Putamen (tissue), 1 donor: ENCODE data around the gene FAM163B.

Experiments used
- DNase-seq: peaks from one replicate; pipeline ENCODE4 v3.0.0-alpha.2; 2016; ENCODE audit warnings: low spot score

Gene FAM163B

DNA sequence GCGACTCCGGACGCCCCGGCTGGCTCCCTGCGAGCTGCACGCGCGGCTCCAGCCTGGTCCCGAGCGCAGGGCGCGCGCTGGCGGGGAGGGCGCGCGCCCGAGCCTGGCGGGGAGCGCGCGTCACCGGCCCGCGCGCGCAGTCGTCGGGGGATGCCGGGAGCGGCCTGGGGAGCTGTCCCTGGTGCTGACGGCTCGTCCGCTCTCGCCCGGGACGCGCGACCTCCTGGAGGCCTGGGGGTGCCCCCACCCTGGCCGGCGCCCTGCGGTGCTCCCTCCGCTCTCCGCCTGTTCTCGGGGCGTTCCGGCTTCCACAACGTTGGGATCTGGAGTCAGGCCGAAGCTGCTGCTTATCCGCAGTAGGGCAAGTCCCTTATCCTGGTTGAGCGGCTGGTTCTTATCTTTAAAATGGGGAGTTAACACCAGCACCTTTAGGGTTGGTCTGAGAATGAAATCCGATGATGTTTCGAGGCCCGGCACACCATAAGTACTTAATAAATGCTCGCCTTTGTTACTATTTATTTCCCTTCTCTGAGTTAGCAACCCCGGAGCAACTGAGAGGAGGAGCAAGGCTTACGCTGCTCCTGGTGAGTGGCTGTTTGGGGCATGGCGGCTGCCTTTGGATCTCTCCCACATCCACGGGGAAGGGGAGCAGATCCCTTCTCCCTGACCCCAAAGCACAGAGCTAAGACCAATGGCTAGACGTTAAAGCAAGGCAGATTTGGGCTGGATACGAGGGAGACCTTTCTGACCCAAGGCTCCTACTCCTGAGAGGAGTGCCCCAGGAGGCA, at the start of gene FAM163B:
Gene FAM163B, minus strand, starts transcription at position 79 of the 788 bp plus-strand sequence. CDS start 29,166 bp downstream, outside the sequence.
- DNase-seq: peak; percentile 30

DNA sequence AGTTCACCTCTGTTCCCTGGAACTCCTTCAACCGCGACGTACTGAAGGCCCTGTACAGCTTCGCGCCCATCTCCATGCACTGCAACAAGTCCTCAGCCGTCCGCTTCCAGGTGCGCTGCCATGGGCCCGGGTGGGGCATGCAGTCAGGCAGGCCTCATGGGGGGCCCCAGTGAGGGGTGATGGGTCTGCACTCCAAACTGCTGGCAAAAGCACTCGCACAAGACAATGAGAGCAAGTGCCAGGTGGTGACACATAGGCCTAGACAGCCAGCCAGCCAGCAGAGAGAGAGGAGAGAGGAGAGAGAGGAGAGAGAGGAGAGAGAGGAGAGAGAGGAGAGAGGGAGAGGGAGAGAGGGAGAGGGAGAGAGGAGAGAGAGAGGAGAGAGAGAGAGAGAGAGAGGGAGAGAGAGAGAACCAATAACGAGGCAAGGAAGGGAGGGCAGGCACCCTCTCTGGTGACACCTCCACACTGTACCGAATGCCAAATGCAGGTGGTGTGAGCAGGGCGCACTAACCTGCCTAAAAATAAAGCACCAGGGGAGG, 48.0 kb upstream of the FAM163B start:
- no peak for DNase-seq

DNA sequence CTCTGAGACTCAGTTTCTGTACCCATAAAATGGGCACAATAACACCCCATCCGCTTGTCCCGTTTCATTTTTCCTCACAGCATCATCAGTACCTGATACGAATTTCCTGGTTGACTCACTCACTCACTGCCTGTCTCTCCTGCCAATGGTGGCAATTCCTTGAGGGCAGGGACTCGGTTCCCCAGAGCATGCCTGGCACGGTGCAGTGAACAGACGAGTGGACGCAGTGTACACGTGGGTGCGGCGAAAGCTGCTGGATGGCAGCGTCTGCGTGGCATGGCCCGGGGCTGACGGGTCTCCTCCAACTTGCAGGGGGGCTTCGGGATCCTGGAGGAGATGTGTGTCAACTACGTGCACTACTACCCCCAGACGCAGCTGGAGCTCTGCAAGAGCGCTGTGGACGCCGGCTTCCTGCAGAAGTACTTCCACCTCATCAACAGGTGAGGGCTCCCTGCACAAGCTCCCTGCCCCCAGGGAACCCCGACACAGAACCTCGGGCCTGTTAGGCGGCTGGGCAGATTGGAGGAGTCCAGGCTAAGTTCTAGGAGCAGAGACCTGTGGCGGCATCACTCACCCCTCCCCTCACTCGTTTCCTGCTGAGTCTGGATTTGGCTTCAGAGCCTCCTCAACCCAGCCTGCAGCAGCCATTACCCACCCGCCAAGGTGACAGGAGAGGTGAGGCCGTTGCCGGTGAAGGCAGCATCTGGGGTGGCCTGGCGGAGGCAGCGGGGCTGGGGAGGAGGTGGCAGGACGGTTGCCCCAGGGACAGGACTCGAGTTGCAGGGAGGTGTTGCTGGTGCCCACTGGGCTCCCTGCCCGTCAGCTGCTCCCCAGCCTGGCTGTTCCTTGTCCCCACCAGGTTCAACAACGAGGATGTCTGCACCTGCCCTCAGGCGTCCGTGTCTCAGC, 47.3 kb upstream of the FAM163B start:
- no peak for DNase-seq

DNA sequence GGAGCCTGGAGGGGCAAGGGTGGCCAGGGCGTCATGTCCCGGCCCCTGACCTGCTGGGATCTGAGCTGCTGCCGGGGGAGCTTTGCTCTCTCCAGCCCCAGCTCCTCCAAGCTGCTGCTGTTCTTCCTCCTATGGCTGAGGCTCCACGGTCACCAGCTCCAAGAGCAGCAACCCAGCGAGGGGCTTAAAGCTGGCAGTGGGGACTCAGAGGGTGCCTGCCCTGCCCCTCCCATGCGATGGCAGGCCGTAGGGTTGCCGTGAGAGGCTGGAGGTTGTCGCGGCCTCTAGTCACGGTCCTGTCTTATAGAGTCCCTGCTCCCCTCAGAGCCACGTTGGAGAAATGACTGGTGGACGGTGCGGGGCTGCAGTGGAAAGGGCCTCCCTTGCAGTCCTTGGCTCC, 46.5 kb upstream of the FAM163B start:
- no peak for DNase-seq

DNA sequence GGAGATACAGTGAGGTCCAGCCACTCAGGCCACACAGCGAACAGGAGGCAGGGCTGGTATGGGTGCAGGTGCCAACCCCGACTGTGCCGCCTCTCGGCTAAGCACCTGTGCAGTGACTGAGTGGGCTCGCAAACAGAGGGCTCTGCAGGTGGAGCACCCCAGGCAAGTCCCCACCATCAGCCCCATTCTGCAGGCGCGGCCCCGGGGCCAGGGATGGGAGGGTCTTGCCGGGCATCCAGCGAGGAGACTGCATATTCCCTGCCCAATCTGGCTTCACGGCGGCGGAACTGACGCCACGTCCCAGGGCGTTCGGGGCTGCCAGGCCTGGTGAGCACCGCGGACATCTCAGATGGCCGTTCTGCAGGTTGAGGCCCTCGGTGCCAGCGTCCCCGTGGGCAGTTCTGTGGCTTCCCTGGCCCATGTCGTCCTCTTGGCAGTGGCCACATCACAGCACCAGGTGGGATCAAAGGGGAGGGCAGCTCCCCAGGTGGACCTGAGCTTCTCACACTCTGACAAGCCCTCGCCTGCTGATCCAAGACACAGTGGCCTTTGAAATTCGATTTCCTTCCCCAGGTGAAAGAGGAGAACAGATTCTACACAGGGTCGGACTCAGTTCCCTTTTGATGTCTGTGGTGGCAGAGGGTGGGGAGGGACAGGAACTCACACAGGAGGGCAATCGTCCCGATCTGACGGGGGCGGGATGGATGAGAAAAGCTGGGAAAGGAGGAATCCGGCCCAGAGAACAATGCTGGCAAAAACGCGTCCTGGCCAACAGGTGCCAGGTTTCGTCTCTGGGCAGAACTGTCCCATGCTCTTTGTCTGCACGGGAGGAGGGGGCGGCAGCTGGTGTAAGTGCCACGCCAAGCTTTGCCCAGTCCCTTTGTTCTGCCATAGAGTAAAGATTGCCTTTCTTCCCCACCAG, 45.8 kb upstream of the FAM163B start:
- DNase-seq: no peak

DNA sequence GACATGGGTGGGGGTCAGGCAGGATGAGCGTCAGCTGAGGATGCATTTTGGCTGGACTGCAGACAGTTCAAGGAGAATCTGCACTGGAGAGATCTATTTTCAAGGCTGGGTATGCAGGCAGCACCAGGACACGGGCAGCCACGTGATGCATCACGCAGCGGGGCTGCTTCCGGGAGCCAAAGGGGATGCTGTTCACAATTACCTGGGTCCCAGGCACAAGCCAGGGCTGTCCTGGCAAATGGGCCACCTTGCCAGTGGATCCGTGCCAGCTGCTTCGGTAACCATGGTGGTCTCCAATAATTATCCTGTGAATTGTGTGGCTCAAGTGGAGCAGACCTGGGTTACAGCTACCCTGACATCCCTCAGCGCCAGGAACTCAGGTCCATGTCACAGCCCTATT, 44.4 kb upstream of the FAM163B start:
- no peak for DNase-seq

DNA sequence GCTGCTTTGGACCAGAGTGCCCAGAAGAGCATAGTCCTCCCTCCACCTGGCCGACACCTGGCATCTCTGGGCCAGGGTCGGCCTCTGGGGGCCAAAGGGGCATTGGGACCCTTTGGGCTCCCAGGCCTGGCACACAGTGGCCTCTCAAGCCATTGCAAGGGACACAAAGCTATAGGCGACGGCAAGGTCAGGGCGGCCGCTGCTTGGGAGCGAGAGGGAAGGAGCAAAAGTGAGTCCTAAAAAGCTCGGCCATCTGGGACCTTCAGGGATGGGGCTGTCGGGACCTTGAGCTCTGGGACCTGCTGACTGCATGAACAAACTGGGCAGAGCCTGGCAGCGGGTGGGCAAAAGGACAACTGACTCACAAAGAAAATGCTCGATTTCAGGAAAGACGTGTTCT, 40.8 kb upstream of the FAM163B start:
- DNase-seq: no peak

DNA sequence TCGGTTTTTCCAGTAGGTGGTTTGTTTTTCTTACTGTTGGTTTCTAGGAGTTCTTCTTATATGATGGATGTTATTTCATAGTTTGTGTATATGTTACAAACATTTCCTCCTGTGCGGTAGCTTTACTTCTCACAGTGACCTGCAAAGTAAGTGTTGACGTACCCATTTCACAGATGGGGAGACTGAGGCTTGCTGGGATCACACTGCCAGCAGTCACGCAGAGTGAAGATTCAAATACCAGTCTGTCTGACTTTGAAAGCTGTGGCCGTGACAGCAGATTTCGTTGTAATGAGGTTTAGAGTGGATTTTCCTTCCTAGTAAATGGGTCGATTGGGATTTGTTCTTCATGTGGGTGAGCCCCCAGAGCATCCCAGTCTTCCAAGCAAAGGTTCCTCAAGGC, 40.0 kb upstream of the FAM163B start:
- DNase-seq: no peak

DNA sequence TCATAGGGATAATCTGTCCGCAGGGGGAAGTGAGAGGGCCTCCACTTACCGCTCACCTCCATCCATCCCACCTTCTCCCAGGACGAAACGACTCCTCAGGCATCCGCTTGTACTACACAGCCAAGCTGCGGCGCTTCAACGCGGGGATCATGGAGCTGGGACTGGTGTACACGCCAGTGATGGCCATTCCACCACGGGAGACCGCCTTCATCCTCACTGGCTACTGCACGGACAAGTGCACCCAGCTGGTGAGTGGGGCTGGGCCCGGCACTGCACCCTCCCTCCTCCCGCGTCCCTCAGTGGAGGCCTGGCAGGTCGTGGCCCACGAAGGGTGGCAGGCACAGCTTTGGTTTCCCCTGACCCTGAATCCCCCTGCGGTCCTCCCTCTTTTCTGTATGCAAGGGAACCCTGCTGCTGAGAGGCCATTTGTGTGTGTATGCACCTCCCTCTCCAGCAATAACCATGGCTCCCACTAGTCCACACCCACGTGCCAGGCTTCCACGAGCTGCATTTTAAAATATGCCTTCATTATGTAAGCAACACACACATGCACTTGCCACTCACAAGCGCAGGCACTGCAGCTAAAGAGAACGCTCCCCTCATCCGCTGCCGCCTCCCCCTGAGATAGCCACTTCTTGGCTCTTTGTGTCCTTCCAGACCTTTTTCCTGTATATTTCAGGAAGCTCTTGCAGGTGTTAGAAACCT, 38.7 kb upstream of the FAM163B start:
- DNase-seq: no peak

DNA sequence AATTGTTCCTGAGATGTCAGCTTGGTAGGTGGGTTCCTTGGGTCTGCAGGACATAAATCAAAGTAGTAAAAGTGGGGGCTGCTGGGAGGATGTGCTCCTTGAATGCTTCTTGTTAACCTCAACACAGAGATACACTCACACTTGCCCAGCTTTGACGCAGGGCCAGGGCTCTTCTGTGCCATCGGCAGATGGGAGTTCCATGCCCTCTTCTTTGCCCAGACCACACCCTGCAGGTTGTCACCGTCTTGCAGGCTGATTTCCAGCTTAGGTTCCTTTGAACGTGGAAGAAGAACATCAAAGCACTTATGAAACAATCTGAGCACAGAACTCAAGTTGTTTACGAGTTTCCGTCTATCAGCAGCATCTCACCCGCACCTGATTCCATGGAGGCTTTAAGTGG, 38.0 kb upstream of the FAM163B start:
- DNase-seq: no peak

DNA sequence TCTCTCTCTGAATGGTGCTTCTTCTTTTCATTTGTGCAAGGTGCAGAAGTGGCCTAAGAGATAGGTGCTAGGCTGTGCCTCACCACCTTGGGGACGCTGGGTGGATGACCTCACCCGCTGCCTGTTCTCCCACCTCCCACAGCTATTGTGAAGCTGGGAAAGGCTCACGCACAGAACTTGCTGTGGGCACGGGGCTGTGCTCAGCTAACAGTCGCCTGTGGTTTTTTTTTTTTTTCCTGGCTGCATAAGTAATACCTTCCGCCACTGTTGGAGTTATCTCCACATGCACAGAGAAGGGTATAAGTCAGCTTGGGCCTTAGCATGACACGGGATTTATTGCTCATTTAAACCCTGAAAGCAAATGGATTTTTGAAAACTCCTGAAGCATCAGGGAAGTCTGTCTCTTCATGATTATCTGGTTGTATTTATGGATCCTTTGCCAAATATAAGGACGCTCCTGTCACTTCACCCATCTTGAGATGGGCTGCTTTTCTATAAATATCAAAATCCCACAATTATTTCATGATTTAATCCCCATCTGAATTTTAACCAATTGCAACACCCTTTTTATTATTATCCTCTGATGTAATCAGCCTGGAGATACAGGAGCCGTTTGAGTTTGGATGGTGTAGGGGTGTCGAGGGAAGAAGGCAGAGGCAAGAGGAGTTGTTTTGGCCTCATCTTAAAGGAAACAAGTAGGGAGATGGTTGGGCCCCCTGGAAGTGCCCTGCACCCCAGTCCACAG, 36.0 kb upstream of the FAM163B start:
- no peak for DNase-seq

DNA sequence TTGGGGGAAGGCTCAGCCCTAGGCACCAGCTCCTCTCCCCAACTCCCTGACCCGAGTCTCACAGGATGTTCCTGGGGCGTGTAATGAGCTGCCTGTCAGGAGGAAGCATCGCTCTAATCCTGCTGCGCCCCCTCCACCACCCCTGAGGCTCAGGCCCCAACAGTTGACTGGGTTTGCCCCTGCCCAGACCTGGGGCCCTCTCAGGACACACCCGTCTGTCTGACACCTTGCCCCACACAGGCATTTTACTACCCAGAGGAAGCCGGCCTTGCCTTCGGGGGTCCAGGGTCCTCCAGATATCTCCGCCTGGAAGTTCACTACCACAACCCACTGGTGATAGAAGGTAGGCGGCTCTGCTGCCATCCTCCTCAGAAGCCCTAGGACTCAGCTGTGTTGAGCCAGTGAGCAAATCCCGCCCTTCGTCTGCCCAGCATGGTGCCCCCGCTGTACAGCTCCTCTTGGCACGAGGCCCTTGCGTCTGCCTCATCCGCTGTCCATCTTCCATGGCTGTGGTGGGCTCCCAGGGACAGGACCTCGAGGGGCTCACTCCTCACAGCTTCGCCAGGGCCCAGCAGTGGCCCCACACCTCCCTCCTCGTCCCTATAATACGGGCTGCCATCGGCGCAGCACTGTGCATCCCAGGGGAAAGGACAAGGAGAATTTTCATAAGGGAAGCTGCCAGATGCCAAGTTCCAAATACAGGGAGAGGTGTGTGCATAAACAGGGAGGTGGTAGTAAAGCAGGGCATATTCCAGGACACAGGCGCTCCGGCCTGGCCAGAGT, 35.0 kb upstream of the FAM163B start:
- DNase-seq: no peak

DNA sequence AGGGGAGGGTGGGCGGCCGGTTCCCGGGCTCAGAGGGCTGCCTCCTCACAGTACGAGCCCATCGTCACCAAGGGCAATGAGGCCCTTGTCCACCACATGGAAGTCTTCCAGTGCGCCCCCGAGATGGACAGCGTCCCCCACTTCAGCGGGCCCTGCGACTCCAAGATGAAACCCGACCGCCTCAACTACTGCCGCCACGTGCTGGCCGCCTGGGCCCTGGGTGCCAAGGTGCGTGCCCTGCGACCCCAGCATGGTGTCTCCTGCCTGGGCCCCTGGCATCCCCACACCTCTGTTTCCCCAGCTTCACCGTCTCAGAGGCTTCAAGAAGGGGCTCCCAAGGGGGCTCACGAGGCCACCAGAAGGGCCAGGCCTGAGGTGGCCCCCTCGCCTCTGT, 34.2 kb upstream of the FAM163B start:
- no peak for DNase-seq

DNA sequence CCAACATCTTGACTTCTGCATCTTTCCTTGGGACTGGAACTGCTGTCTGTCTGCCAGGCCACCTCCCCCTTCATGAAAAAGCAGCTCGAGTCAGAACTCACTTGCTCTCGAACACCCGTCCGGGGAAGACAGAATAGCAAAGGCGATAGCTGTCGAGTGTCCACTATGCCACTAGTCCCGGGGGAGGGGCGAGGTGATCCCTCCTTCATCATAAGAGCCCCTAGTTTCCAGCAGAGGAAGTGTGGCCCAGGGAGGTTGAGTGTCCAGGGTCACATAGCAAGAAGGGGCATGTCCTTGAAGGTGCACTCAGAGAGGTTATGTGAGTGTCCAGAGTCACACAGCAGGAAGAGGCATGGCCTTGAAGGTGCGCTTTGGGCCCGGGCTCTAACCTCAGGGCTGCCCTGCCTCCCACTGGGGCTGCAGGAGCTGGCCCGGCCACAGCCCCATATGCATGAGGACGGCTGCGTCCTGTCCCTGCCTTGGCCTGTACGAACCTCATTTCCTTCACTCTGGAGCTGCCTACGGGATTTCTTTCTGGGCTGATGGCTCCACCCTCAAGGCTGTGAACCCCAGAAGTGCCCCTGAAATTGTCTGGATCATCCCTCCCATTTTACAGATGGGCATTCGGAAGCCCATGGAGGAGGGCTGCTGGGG, 33.6 kb upstream of the FAM163B start:
- DNase-seq: no peak

DNA sequence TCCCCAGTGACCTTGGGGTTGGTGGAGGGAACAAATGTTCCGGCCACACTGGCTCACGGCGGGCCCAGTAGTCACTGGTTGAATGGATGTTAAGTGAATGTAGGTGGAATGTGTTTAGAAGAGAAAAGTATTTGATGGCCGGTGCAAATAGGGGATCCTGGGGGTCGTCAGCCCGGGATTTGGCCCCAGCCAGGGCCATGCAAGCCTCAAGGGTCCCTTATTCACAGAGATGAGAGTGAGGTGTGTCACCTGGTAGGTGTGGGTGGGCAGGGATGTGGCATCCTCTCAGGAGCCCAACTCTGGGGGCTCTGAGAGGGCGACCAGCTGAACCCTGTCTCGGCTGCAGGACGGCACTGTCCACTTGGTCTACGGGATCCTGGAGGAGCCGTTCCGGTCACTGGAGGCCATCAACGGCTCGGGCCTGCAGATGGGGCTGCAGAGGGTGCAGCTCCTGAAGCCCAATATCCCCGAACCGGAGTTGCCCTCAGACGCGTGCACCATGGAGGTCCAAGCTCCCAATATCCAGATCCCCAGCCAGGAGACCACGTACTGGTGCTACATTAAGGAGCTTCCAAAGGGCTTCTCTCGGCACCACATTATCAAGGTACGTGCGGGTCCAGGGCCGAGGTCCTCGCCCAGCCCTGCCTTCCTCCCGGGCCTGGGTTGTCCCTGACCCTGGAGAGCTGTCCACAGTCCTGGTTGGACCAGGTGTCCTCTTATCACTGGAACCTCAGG, 32.8 kb upstream of the FAM163B start:
- DNase-seq: no peak

DNA sequence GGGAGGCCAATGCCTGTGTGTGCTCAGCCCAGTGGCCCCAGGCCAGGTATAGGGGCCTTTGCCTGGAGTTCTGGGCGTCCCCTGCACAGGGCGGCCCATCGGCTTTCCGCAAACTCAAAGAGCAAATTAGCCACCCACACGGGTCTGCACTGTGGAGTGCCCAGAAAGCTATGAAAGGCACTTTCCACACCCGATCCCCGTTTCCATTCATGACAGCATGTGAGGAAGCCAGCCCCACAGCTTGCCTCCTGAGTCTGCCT, 32.1 kb upstream of the FAM163B start:
- no peak for DNase-seq

DNA sequence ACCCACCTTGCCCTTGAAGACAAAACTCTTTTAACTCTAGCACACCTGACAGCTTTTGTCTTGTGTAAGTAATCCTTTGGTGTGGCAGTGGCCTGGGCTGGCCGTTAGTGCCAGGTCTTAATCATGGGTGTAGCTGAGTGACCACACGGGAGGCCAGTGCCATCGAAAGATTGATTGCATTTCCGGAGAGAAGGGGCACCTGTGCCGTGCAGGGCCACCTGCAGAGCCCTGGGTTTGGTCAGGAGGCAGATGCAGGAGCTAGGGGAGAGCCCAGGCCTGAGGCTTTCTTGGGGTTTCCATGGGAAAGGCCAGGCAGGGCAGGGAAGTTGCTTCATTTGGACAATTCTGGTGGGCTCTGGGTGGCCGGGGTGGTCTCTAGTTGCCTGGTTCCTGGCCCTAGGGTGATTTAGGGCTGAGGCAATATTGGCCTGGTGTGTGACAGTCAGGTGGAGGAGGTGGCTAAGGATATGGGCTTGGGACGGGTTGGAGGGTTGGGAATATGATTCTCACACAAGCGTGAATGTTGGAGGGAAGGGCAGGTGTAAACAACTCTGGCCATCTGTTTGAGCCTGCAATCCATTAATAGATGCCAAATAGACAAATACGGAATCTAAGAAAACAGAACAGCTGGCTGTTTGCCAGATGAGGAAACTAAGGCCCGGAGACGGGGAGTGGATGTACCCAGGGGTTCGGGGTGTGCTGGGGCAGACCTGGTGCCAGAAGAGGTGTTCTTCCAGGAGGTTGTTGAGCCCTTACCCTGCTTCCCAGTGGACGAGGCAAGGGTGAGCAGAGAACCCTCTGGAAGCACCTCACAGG, 31.6 kb upstream of the FAM163B start:
- DNase-seq: no peak

DNA sequence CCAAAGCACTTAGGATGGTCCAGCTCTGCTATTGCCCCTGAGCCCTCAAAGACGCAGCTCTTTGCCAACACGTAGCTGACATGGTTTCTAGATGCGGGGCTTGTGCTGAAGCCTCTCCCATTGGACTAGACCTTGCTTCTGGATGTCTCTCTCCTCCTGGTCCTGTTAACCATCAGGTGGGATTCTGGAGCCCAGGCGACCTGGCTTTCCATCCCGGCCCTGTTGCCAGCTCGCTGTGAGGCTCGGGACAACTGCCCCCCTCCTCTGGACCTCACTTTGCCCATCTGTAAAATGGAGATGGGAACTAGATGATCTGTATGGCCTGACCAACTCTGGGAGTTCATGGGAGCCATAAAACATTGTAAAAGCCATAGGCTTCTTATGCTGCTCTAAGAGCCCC, 31.0 kb upstream of the FAM163B start:
- no peak for DNase-seq
